T follicular helper cell (primary cell): ENCODE results near the gene SNRK.

Source experiments
- DNase-seq: peaks from one replicate; pipeline ENCODE4 v3.0.0-alpha.2; 2020; ENCODE audit warnings: low read depth

The SNRK gene

DNA sequence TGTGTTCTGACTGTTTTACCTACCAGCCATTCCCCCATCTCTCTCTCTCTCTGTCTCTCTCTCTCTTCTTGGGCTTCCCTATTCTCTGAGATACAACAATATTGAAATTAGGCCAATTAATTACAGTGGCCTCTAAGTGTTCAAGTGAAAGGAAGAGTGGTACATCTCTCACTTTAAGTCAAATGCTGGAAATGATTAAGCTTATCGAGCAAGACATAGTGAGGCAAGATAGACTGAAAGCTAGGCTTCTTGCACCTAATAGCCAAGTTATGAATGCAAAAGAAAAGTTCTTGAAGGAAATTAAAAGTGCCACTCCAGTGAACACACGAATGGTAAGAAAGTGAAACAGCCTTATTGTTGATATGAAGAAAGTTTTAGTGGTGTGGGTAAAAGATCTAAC is 21.3 kb downstream of the SNRK start:
- DNase-seq, result no peak

DNA sequence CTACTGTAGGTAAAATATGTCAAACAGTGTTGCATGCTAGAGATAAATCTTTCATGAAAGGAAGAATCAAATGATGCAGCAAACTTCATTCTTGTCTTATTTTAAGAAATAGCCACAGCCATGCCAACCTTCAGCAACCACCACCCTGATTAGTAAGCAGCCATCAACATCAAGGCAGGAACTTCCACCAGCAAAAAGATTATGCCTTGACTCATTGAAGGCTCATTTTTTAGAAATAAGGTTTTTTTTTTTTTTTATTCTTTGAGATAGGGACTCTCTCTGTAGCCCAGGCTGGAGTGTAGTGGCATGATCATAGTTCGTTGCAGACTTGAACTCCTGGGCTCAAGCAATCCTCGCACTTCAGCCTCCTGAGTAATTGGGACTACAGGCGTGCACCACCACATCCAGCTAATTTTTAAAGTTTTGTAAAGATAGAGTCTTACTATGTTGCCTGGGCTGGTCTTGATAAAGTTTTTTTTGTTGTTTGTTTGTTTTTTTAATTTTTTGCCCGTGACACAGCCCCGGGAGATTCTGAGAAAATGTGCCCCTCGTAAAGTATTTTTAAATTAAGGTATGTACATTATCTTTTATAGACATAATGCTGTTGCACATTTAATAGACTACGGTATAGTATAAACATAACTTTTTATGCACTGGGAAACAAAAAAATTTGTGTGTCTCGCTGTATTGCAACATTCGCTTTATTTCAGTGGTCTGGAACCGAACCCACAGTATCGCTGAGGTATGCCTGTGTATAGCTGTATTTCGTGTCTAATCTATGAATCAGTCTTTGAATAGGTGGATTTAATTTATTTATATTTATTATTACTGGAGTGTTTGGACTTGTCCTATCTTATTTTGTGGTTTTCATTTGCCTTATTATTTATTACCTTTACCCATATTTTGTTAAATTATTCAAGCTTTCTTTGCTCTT is 23.3 kb downstream of the SNRK start:
- DNase-seq, result no peak

DNA sequence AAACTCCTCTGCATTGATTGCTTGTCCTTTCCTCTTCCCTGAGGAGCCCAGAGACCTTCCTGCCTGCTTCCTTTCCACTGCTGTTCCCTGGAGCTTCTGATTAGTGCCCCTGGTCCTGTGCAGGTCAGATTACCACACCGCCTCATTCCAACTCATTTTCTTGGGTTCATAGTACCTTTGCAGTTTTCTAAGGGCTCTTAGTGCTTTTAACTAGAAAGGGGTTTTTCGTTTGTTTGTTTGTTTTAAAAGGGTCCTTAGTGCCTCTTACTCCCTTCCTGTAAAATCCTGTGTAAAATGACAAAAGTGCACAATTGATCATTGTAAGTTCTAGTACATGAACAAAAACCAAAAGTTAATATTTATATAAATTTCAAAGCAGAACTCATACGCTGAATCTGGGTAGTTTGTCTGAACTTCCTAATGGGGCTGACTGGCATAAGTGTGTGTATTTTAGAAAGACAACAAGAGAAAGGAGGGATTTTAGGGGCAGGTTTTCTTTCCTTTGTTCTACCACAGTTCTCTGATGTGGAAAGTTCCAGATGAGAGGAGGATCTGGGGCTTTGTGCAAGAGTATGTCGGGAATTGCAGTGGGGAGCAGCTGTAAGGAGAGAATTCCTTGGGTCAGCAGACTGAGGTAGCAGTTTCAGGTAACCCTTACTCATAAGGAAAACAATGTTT is 30.6 kb downstream of the SNRK start:
- DNase-seq, result no peak

DNA sequence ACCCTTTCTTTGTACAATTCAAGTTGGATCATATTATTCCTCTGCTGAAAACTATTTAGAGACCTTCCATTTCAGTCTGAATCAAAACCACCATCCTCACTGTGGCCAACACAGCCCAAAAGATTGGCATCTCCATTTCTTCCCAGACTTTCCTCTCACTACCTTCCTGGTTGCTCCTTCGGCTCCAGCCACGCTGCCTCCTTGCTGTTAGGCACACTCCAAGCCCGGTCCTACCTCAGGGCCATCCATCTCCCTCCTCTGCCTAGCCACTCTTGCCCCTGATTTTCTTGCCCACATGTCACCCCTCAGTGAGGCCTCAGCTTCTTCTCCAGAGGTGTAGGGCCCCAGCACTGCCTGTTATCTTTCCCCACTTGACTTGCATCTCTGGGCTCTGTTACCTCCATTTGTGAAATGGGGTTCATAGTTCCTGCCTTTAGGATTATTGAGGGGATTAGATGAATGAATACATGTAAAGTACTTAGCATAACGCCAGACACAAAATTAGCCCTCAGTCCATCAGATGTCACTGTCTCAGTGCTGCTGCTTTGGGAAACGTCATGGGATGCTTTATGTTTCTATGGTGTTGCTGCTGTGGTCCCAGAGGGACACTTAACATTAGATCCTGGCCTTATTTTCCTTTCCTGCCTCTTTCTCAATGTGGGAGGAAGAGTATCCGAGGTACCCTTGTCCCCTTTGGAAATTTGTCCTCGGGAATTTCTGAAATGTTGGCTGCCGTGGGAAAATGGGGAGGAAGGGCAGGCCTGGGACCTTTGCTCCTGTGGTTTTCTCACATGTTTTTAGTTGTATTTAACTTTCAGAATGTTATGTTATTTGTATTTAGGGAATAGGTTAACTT is 31.3 kb downstream of the SNRK start:
- DNase-seq, result no peak

DNA sequence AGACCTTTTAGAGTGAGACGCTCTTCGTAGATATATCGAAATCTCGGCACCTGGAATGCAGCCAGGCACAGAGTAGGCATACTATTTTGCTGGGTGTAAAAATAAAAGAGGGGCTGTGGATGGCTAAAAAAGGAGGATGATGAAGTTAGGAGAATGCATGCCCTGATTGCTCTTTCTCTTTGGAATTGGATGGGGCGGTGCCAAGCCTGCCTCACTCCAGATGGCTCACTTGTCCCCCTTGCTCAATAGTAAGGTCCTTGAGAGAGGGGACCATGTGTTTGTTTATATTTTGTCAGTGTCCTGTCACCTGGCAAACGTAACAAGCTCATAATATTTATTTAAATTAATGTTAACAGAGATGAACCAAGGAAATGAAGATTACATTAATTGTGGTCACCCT is 33.0 kb downstream of the SNRK start:
- no peak for DNase-seq

DNA sequence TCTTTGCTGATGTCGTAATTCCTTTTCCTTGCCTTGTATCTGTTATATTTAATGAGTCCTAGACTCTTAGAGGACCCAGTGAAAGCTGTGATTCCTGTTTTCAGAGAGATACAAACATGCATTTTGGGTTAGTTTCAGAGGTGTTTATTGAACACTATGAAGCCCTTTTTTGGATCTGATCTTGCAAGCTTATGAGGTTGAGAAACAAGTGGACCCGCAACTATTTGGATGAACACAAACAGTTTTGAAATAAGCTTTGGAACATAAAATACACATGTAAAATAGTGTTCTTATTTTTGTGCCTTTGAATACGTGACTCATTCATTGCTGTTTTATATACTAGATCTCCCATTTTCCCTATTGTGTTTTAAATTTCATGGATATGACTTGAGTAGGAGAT is 33.5 kb downstream of the SNRK start:
- no peak for DNase-seq

DNA sequence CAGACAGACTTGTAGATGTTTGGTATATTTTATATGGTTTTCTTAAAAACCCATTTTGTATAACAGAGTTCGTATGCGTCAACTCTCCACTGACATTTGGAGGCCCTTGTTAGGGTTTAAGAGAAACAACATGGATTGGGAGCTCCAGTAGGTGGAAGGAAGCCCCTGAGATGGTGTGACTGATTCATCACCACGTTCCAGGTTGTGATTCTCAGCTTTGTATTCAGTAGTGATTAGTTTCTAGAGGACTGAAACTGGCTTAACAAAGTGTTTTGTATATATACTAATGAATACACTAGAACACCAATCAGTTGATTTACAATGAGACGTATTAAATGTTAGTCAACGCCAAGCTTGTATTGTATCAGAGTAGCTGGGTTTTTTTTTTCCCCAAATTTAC is 33.9 kb downstream of the SNRK start:
- DNase-seq, result no peak

DNA sequence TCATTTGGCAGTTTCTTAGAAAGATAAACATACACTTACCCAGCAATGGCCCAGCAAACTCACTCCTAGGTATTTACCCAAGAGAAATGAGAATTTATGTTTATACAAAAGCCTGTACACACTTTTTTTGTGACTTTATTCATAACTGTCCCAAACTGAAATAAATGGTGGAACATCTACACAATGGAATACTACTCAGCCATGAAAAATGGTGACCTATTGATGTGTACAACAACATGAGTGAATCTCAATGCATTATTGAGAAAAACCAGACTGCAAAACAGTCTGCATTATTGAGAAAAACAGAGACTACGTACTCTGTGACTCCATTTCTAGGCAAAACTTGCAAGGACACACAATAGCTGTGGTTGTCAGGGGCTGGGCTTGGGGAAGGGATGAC is 37.2 kb downstream of the SNRK start:
- no peak for DNase-seq

DNA sequence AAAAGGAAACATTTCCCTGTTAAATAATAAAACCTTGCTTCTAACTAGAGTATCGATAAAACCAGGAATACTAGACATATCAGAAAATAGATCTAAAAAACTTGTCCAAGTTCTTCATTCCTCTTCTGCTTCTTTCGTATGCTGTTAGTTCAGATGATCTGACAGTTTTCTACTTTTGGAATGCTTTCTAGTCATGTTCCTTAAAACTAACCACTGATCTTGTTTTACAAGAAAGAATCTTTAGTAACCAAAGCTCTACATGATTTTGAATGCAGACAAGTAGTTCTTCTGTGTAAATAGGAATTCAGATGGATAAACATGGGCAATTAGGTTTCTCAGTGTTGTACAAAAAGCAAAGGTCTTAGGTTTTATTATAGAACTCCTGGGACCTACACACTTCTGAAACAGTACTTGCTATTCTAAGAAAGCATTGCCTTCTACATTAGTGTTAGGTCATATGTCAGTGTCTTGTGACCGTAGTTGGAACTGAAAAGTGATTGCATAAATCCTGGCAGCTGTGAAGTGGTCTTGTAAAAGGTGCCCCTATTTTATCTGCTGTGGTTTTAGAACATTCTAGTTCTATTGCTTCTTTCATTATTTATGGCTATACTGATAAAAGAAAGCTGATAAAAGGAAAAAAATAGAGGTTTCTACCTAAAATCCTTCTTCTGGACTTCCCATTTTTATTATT is 40.7 kb downstream of the SNRK start:
- no peak for DNase-seq

DNA sequence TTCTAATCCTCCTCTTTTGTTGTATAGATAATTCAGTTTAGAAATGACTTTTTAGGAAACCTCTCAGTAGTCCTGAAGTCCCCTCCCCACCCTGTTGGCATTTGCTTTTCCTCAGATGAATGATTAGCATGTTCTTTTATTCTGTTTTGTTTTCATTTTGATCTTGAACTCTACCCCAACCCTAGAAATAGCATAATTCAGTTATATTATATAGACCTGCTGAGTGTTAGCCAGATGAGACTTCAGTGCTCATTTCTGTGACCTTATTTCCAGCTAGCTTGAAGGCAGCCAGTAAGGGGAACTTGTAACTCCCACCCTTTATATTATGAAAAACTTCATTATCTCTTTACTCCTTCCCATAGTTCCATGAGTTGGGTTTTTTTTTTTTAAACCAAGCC is 41.2 kb downstream of the SNRK start:
- DNase-seq, result no peak

DNA sequence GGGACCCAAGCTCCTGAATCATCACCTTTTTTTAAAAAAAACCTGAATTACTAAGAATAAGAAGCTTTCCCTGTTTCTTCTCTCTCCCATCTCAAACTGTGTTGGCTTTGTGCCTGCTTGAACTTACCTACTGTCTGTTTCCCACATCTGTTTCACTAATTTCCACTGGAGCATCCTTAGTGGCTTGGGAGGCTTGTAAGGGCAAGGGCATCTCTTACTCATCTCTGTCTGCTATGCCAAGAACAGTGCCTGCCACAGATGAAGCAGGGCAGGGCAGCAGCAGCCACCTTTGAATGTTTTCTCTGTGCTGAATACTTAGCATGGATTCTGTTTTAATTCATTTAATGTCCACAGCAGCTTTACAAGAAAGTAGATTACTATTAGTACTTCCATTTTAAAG is 42.3 kb downstream of the SNRK start:
- no peak for DNase-seq

DNA sequence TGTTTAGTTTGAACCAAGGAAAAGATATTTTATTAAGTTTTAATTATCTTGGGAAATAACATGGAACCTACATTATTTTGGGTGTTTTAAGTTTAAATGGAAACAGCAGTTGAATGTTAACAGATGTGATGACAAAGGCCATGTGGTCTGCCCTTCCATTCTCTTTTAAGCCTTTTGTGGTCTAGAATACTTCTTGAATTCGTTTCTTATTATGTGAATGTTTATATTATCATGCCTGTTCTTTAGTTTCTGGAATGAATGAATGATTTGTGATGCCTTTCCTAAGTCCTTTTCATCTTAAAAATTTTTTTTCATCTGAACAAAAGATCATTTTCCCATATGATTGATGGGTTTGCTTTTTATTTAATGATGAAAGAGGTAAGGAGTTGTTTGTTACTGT is 44.6 kb downstream of the SNRK start:
- no peak for DNase-seq

DNA sequence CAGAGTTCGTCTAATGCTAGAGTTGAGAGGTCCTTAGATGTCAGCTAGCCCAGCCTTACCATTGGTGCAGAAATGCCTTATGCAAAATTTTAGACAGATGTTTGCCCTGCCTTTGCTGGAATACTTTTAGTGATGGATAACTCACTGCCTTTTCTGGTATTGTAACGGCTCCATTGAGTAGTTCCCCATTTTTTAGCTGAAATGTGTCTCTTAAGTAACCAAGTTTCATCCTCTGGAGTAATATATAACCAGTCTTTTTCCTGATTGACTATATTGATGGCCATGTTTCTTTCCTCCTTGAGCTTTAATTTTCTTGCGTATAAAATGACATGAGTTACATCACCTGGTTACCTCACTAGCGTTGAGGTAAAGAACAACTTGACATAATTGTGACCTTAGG is 45.0 kb downstream of the SNRK start:
- DNase-seq, result no peak

DNA sequence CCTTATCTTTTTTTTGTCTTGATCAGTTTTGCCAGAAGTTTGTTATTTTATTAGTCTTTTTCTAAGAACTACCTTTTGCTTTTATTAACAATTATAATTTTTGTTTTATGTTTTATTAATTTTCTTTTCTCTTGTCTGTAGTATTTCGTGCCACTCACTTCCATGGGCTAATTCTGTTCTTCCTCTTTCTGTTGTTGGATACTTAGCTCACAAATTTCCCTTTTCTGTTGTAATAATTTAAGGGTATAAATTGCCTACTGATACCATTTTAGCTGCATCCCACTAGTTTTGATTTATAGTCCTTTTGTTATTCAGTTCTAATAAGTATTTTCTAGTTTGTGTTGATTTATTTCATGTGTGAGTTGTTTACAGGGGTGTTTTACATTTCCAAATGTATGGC is 48.6 kb downstream of the SNRK start:
- DNase-seq, result no peak

DNA sequence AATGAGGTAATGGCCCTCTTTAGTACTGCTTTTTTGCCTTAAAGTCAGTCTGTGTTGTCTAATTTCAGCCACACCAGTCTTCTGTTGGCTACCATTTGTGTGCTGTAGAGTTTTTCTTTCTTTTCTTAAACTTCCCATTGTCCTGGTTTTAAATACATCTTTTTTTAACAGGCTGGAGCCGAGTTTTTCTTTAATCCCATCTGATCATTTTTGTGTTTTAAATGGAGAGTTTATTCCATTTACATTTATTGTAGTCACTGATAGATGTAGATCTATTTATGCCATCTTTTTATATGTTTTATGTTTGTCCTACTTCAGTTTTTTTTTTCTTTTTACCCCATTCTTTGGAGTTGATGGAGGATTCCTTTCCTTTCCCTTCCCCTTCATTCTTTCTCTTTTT is 49.5 kb downstream of the SNRK start:
- no peak for DNase-seq

DNA sequence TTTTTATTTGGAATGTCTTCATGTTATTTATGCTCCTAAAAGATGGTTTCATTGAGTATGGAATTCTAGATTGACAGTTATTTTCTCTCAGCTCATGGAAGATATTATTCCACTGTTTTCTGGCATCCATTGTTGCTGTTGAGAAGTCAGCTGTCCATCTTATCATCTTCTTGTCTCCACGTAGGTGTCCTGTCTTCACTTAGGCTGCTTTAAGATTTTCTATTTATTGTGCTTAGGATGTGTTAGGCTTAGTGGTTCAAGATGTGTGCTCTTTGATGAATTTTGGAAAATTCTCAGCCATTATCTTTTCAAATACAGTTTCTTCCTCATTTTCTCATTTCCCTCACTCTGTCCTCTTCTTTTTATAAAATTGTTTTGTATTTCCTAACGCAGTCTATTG is 52.0 kb downstream of the SNRK start:
- no peak for DNase-seq

DNA sequence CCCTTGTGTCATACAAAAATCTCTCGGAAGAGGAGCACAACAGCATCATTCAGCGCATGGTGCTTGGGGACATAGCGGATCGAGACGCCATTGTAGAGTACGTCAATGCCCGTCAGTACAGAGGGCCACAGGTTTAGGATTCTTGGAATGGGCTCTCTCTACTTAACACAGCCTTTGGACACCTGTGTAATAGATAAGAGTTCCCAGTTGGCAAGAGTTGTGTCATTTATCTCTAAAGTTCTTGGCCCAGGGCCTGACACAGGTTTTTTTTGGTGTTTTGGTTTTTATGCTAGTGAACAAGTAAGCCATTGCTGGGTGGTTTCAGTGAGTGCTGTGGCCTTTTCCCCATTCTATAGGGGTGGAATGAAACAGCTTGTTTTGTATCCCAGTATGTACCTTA is 54.1 kb downstream of the SNRK start:
- no peak for DNase-seq

DNA sequence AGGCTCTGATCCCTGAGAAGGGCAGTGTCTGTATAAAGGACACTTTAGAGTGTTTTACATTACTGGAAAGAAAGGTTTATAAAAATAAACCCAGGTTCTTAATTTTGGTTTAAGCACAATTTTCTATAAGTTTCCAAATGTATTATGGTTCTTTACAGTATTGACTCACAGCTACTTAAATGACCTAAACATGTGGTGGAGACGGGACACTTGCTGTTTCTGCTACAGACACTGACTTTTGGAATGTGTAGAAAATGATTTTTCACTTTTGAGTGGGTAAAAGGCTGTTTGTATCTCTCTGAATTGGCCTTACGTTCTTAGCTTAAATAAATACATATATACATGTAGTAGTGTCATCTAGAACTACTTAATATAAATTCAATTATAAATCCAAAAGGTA is 55.4 kb downstream of the SNRK start:
- DNase-seq, result no peak

DNA sequence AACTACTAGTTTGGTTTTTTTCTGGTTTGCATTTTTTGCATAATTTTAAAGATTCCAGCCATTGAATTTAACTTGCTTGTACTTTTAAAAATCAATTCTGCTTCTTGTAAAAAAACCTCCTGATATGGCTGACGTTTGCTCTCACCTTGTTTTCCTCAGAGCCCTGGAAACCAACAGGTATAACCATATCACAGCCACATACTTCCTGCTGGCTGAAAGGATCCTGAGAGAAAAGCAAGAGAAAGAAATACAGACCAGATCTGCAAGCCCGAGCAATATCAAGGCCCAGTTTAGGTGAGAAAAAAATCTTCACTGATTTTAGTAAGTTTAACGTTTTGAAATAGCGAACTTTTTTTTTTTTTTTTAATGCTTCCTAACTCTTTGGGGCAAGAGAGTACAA is 56.8 kb downstream of the SNRK start:
- DNase-seq, result no peak

DNA sequence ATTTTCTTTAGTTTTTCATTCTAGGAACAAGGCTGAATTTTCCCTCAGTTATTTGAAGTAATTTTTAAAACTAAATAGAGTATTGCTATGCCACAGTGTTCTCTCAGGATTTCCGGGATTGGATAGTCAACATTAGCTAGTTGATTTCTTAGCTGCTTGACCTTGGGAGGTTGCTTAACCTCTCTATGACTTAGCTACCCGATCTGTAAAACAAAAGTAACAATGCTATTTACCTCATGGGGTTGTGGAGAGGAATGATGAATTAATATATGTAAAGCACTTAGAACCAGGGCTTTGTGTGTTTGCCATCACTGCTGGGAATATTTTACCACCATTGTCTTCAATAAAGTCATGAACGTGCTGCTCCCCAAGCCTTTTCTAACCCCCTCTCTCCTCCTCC is 57.5 kb downstream of the SNRK start:
- no peak for DNase-seq

DNA sequence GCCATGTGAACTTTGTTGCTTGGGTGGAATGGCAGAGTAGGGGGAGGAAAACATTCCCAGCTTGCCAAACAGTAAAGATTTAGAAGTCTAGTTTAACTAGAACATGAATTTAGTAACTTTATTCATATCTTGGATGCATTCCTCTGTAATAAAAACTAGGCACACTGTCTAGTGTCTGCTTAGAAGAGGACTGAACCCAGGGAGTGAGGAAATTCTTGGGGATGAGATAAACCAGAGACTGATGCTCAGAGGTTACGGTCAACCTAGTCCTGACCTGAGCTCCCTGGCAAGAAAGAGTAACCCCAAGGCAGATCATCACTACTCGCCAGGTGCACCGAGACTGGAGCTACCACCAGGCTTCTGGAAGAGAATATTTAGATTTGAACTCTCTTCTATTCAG is 58.2 kb downstream of the SNRK start:
- DNase-seq, result no peak

DNA sequence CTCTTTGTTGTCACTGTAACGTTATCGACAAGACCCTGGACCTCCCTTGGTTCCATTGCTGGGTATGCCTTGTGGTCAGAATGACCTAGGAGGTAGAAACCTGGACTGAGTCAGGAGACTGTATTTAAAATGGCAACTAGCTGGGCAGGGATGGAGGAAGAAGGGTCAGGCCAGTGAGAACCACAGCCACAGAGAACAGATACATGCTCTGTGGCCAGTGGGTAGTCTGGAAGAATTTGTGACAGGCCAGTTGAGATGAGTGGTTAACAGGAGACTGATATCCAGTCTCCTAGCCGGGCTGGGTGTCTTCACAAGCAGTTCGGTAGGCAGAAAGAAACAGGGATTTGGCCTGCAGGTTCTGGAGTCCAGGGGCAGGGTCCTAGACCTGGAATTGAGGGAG is 58.9 kb downstream of the SNRK start:
- DNase-seq, result no peak
